Neutrophil (primary cell): ENCODE measurements around the gene ATP9B.

Experiments used
- H3K27ac ChIP-seq: fragments of 200-600 bp; sonication (generic); 2 replicates; pipeline ENCODE4 v1.5.1; 2016; ENCODE audit warnings: mild to moderate bottlenecking, moderate library complexity
- H3K27me3 ChIP-seq: fragments of 200-600 bp; sonication (generic); 2 replicates; pipeline ENCODE4 v1.6.0; 2016; ENCODE audit warnings: mild to moderate bottlenecking
- H3K36me3 ChIP-seq: fragments of 200-600 bp; sonication (generic); 2 replicates; pipeline ENCODE4 v1.5.1; 2017
- H3K4me1 ChIP-seq, 2 experiments: fragments of 200-600 bp in 1 of 2; sonication (generic) in 1 of 2; 1 replicate in 1 of 2; 2 replicates in 1 of 2; pipeline versions ENCODE4 v1.5.1 to v1.6.1; 2013 to 2016; ENCODE audit warnings: low read depth in 1 of 2, low read length in 1 of 2, mild to moderate bottlenecking in 1 of 2, moderate library complexity in 1 of 2; ENCODE audit not compliant: control insufficient read depth in 1 of 2, insufficient read depth in 1 of 2
- H3K4me3 ChIP-seq, 2 experiments: fragments of 200-600 bp in 1 of 2; sonication (generic) in 1 of 2; 1 replicate in 1 of 2; 2 replicates in 1 of 2; pipeline ENCODE4 v1.5.1; 2013 to 2016; ENCODE audit warnings: low read depth in 1 of 2, low read length in 1 of 2, mild to moderate bottlenecking in 1 of 2, moderate library complexity in 1 of 2
- H3K9me3 ChIP-seq: fragments of 200-600 bp; sonication (generic); 2 replicates; pipeline ENCODE4 v1.5.1; 2016
- CTCF ChIP-seq: fragments of 200-600 bp; sonication (generic); IDR thresholded peaks from 2 replicates; pipeline ENCODE4 v1.5.1; 2016; ENCODE audit warnings: antibody characterized with exemption

The ATP9B gene

GRCh38 chr18:79424008-79424565, 354.9 kb downstream of the ATP9B start:
- no peaks in the 10 kb centered on the region for H3K9me3 ChIP-seq
- H3K36me3 ChIP-seq, result no peaks in the 10 kb centered on the region
- no peak for TF ChIP-seq CTCF
- H3K27ac ChIP-seq, result no peak overlapping the region
- no peak overlapping the region for H3K4me3 ChIP-seq
- H3K27me3 ChIP-seq, result no peaks in the 10 kb centered on the region
- H3K4me1 ChIP-seq, result no peaks in the 10 kb centered on the region

- Histone ChIP-seq H3K27ac (no peak overlapping the region), H3K4me1 (no peaks in the 10 kb centered on the region), H3K4me3 (no peak overlapping the region), H3K27me3 (no peaks in the 10 kb centered on the region), H3K9me3 (no peaks in the 10 kb centered on the region), H3K36me3 (no peaks in the 10 kb centered on the region)
- no peak for TF ChIP-seq CTCF
Measured at GRCh38 chr18:79424880-79425568, 355.8 kb downstream of the ATP9B start.

GRCh38 chr18:79425569-79425886, 356.3 kb downstream of the ATP9B start:
- H3K27ac ChIP-seq, result no peak overlapping the region
- no peaks in the 10 kb centered on the region for H3K4me1 ChIP-seq
- no peak overlapping the region for H3K4me3 ChIP-seq
- H3K9me3 ChIP-seq, result no peaks in the 10 kb centered on the region
- TF ChIP-seq CTCF, result no peak
- no peaks in the 10 kb centered on the region for H3K27me3 ChIP-seq
- H3K36me3 ChIP-seq, result no peaks in the 10 kb centered on the region

- Histone ChIP-seq H3K4me1 (no peaks in the 10 kb centered on the region), H3K27me3 (no peaks in the 10 kb centered on the region), H3K27ac (no peak overlapping the region), H3K4me3 (no peak overlapping the region), H3K36me3 (no peaks in the 10 kb centered on the region), H3K9me3 (no peaks in the 10 kb centered on the region)
- no peak for TF ChIP-seq CTCF
Measured at GRCh38 chr18:79426376-79427300, 357.4 kb downstream of the ATP9B start.

GRCh38 chr18:79427368-79428225, 358.4 kb downstream of the ATP9B start:
- Histone ChIP-seq H3K4me3 (no peak overlapping the region), H3K27ac (no peak overlapping the region), H3K4me1 (no peaks in the 10 kb centered on the region), H3K27me3 (no peaks in the 10 kb centered on the region), H3K9me3 (no peaks in the 10 kb centered on the region), H3K36me3 (no peaks in the 10 kb centered on the region)
- no peak for TF ChIP-seq CTCF
